GM19455 (cell line): Measurements from ENCODE around the gene MYOM3.

ENCODE experiments used
- ATAC-seq: cut with Tn5 transposase; IDR thresholded peaks from one replicate; pipeline ENCODE4 v1.9.1; 2021; ENCODE audit not compliant: unreplicated experiment

MYOM3 gene

DNA sequence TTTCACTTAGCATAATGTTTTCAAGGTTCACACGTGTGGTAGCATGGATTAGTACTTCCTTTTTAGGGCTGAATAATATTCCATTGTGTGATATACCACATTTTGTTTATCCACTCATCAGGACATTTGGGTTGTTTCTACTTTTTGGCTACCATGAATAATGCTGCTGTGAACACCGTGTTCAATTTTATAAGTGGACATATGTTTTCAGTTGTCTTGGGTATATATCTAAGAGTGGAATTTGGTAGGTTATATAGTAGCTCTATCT lies 27.2 kb upstream of the MYOM3 start:
- no peak for ATAC-seq

DNA sequence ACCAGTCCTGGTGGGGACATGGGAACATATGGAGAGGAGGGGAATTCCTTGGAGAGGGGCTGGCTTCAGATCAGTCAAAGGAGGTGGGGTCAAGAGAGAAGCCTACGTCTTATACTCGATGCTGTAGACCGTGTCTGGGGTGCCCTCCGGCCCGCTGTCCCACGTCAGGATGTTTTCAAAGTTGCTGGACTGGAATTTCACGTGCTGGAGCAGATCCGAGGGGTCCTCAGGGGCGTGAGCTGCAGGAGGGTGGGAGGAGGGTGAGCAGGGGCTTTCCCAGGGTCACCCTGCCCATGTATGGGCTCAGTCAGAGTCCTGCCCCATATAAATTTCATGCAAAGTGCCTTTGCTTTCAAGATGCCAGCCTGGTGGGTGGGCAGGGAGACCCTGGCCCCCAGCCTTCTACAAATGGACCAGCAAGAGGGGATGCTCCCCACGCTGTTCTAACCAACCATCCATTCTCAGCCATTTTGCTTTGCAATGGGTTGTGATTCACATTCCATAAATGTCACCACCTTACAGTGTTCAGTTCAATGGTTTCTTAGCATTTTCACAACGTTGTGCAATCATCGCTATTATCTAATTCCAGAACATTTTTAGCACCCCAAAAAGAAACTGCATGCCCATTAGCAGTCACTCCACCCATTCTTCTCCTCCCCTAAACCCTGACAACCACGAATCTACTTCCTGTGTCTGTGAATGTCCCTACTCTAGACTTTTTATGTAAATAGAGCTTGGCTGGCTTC lies 26.7 kb upstream of the MYOM3 start:
- no peak for ATAC-seq

DNA sequence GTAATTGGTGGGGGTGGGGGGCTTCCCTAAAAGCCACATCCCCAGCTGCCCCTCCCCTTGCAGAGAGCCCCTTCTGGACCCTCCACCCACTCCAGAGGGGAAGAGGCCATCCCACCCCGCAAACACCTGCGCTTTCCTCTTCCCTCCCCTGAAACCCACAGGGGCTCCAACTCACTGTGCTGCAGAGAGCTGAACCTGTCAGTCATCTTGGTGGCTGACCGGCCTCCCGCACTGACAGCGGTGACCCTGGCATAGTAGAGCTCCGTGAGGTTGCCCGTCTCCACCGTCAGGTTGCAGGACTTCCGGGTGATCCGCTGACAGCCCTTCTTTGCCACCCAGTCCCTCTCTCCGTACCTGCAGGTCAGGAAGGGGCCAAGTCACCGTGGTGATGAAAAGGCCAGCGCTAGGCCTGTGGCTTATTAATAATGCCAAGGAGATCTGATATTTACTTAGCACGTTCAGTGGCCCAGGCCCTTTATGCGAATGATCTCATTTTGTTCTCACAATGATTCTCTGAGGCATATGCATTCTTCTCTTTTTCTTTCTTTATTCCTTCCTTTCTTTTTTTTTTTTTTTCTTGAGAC lies 25.1 kb upstream of the MYOM3 start:
- no peak for ATAC-seq

DNA sequence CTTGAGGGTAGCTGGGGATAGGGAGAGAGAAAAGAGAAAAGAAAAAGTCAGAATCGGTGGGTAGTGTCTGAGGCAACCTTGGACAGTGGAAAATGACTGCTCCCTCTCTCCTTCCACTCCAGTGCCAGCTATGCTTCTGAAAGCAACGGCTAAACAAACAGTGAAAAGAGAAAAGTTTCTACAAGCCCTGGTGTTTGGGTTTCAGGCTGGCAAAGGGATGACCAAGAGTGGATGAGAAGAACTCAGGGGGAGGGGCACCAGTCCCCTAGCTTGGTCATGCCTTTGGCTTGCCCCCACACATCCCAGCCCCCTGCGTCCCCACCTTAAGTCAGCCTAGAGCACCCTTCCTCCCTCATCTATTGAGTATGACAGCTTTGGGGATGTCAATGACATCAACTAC lies 22.4 kb upstream of the MYOM3 start:
- ATAC-seq, result no peak

DNA sequence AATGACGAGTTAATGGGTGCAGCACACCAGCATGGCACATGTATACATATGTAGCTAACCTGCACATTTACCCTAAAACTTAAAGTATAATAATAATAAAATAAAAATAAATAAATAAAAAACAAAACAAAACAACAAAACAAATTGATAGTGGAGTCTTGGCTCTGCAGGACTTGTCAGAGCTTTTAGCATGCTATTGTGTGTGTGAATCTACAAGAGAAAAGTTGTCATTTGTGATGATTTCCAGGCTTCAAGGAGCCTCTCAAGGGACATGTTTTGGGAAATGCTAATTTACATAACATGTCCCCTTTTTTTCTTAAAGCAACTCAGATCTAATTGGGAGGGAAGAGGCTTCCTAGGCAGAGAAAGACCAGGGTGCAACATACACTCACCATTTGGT lies 21.9 kb upstream of the MYOM3 start:
- ATAC-seq, result no peak

DNA sequence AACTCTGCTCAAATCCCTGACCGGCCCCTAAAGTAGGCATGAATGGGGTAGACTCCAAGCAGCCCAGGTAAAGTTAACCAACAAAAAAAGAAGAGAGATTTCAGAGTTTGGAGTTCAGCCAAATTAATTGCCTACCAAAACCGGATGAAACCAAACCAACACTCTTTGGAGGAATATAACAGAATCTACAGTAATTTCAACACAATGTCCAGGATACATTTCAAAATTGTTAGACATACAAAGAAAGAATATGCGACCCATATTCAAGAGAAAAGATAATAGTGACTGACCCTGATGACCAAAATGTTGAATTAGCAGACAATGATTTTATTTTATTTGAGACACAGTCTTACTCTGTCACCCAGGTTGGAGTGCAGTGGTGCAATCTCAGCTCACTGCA lies 18.4 kb upstream of the MYOM3 start:
- no peak for ATAC-seq

DNA sequence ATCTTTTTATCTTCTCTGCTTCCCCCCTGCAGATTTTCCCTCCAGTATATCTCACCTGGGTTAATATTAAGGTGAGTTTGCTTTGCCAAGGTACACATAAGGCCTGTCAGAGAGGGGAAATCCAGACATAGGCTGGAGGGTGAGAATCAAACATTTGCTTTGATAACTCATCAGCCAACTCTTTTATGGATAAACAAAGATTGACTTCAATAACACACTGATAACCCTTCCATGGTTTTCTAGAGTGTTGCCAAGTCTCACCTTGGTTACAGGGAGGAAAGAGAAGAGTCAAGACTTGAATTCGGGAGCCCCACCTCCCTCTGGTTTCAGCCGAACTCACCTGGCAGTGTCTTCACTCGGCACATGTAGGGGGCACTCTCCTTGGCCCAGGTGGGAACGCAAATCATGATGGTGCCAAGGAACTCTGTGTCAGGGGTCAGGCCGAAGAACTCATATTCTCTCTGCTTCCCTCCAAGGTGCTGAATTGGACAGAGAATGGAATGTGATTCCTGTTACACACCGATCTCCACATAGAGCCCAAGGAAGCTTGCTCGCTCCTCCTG lies 15.9 kb upstream of the MYOM3 start:
- ATAC-seq, result no peak

DNA sequence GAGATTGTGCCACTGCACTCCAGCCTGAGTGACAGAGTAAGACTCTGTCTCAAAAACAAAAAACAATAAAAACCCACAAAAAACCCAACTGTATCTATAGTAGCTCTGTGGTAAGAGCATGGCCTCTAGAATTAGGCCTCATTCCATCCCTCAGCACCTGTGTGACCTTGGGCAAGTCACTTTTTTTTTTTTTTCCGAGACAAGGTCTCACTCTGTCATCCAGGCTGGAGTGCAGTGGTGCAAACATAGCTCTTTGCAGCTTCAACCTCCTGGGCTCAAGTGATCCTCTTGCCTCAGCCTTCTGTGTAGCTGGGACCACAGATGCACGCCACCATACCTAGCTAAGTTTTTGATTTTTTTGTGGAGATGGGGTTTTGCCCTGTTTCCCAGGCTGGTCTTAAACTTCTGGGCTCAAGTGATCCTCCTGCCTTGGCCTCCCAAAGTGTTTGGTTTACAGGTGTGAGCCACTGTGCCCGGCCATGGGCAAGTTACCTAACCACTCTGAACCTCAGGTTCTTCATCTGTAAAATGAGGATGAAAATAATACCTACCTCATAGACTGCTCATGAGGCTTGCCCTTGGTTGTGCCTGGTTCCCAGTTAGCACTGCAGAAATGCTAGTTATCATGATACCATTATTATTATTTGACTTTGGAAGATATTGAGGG lies 15.3 kb upstream of the MYOM3 start:
- ATAC-seq, result no peak

DNA sequence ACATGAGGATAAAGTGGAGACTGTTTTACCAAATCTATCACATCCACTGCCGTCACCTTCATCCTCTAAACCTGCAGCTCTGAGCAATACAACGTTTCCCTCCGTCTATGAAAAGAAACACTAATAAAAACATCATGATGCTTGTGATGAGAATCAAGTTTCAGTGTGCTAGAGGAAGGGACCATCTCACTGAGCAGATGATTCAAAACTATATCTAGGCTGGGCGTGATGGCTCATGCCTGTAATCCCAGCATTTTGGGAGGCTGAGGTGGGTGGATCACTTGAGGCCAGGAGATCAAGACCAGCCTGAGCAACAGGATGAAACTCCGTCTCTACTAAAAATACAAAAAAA lies 14.7 kb upstream of the MYOM3 start:
- no peak for ATAC-seq

DNA sequence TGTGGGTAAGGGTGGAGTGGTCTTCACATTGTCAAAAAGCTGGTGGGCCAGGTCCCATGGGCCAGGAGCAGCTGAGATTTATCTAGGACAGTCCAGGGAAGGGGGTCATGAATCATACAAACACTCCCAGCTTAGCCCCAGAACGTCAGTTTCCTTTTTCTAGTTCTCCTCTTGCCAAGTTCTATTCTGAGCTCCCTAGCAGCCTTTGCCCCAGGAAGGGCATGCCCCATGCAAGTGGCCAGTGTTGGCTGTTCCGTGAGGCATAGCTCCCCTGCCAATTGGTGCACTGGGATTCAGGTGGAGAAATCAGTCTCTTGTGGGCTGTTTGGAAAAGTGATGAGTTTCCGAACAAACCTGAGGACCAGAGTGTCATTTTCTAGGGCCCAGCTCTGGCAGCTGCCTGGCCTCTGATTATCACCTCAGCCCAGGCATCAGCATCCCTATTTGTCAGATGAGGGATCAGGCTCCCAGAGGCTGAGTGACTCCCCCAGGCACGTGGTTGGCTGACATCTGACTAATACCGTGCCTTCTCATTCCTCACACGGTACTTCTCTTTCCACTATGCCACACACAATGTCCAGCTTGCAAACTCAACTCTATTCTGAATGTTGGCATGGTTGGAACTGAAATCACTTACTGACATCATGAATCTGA lies 14.2 kb upstream of the MYOM3 start:
- ATAC-seq, result no peak

DNA sequence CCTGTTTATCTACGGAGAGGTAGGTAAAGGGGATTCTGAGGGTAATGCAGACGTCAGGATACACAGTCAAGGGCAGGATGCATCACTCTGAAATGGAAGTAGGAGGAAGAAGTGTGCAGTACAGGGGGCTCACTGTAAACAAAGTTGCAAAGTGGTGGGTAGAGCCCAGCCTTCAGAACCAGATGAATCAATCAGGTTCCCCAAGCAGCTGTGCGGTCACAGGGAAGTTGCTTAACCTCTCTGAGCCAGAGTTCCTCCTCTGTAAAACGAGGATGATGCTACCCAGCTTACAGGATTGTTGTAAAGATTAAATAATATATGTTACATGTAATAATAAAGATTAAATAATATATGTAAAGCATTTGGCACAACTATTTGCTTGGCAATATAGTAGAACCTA lies 13.5 kb upstream of the MYOM3 start:
- no peak for ATAC-seq

DNA sequence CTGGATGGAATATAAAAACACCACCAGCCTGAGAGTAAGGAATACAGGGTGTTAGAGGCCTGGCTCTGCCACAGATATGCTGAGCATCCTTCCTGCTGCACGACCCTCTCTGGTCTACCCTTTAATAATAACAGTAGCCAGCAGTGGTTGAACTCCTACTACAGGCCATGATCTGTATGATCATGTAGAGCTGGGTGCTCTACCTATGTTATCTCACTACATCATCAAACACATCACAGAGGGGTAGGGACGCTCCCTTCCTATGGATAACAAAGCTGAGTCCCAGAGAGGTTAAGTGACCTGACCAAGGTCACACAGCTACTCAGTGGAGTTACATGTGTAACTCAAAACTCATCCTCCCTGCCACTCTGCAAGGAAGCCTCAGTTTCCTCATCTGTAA lies 13.0 kb upstream of the MYOM3 start:
- ATAC-seq, result no peak

DNA sequence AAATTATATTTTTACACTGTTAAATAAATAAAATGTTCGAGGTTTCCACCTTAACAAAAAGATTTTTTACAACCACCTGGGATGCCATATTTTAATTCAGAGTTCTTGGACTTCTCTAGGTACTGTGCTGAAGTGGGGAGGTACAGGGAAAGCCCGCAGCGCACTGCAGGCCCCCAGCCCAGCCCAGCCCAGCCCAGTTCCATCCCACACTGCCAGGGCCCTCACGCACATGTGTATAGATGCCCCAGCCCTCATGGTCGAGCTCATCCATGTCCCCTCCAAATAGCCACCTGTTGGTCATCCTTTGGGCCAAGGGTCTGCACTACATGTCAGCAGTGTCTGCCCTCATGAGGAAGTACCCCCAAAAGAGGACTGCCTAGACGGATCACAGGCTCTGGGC lies 11.7 kb upstream of the MYOM3 start:
- ATAC-seq, result no peak

DNA sequence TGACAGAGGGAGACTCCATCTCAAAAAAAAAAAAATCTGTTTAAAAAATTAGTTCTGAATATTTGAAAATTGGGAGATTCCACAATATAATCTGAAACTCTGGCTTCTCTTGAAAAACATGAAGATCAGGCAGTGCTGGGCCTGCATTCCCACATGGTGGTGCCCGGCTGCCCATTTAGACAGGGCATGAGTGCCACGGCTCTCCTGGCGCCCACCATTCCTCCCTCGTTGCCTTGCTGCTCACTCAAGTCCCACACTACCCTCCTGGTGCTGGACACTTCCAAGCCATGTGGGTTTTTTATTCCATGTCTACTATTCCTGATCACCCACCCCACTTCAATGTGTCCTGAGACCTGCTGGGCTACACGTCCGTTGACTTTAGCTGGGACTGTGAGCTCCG lies 10.8 kb upstream of the MYOM3 start:
- ATAC-seq, result no peak

DNA sequence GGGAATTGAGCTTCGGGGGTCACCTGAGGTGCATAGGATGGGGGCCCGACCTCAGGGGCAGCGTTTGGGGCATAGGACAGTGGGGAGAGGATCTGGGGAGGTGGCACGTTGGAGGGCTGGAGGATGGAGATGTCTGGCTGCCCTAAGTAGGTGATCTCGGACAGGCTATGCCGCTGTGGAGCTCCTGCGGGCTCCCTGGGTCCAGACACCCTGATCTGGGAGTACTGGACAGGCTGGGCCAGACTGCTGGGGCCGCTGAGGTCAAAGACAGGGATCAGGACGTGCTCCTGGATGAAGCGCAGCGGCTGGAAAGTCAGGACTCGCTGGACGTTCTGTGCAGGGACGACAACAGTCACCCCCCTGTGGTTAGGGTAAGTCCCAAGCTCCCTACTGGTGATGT lies 9.5 kb upstream of the MYOM3 start:
- no peak for ATAC-seq

DNA sequence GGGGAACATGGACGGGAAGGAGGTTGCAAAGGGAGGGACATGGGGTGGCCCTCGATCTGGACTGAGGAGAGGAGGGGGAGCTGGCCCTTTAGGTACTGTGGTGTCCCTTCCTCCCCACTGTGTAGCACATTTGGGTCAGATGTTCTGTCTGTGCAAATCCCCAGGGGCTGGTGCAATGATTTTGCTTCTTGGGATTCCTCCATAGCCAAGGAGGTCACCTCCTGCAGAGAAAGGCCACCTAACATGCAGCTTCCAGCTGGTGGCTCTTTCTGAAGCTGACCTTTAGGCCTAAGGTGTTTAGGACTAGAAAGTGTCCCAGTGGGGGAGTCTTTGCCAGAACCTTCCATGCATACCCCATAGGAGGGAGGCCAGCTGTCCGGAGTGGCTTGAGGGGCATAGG lies 9.0 kb upstream of the MYOM3 start:
- no peak for ATAC-seq

DNA sequence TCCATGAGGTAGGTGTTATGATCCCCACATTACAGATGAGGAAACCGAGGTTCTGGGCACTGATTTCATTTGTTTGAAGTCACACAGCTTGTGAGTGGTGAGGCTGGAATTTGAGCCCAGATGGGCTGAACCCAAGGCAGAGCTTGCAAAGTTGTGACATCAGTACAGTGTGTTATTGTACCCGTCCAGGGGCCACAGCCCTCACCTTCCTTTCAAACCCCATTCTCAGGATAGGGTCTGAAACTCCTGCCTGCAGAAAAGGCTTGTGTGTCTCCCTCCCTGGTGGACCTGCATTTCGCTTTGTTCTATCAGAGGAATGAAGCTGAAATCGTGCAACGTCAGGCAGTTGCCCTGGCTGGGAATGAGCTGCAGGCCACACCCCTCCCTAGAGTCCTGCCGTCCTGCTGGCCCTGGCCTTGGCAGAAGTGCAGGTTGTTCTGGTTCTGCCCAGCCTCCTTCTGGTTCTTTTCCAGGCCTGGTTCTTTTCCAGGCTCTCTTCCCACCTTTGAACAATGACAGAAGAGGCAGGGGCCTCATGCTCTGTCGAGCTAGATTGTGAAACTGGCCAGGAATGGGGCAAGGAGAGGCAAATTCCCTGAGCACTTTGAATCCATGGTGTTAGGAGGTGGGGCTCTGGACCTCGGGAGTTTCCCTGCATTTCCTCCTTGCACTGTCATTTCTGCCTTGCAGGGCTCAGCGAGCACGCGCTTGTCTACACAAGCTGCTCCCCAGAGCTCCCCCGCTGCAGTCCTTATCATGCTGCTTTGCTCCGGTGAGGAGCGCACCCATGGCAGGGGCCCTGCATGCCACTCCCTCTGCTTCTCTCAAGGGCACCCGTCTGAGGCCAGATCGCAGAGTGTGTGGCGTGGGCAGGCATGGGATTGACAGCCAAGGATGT lies 8.2 kb upstream of the MYOM3 start:
- no peak for ATAC-seq

DNA sequence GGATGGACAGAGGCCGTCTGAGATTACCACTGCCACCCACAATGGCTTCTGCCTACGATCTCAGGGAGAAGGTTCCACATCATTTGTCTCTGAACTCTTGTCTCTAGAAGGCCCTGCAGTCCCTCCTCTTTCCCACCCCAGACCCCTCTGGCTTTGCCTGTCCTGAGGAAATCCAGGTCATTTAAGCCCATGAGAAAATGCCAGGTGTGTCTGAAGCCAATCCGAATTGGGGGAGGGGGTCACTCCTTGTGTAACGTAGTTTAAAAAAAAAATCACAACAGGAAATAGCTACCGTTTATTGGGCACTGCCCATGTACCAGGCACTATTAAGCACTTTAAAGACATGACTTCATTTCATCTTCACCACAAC lies 7.5 kb upstream of the MYOM3 start:
- ATAC-seq, result no peak

DNA sequence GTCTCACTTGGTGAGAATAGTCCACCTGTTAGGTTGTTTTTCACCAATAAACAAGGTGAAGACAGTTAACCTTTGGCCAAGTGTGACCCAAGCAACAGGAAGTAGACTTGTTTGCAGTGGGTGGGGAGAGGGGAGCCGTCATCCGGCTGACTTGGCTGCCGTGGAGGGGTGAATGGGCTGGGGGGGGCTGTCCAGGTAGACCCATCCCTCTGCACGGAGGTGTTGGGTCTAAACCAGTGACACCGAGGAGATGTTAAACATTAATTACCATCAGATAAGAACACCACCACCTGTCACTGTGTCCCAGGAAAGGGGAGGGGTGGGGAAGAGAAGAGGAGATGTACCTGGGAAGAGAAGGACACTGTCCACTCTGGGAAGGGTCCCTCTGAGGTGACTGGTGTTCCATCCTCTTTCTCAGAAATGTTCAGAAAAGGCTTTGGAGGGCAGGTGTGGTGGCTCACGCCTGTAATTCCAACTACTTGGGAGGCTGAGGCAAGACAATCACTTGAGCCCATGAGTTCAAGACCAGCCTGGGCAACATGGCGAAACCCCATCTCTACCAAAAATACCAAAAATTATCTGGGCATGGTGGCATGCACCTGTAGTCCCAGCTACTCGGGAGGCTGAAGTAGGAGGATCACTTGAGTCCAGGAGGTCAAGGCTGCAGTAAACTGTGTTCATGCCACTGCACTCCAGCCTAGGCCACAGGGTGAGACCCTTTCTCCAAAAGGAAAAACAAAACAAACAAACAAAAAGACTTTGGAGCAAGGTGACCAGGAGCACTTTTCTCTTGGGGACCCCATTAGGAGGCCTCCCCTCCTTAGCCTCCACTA lies 6.7 kb upstream of the MYOM3 start:
- ATAC-seq, result no peak

DNA sequence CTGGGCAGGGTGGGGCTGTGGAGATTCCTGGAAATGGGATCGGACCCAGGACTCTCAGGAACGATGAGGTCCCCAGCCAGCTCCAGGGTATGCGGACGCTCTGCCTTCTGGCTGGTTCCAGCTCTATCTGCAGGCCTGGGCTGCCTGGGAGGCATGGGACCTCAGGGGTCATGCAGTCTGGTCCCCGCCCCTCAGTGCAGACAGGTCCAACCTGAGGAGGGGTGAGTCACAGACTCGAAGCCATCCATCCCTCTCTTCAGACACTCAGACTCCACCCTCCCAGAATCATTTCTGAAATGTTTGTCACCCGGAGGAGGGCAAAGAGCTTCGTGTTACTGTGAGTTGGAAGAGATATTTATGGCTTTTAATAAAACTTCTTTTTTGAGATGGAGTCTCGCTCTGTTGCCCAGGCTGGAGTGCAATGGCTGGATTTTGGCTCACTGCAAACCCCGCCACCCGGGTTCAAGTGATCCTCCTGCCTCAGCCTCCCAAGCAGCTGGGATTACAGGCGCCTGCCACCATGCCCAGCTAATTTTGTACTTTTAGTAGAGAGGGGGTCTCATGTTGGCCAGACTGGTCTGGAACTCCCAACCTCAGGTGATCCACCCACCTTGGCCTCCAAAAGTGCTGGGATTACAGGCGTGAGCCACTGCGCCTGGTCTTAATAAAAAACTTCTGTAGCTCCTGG lies 5.9 kb upstream of the MYOM3 start:
- no peak for ATAC-seq
